Suppressor macrophage treated with lipopolysaccharide for 1 hour (primary cell): ENCODE data around the gene GJB5.

Experiments
- DNase-seq, 3 donors: peaks; one replicate each; pipeline ENCODE4 v3.0.0-alpha.2; 2020 to 2022

Gene GJB5

DNA sequence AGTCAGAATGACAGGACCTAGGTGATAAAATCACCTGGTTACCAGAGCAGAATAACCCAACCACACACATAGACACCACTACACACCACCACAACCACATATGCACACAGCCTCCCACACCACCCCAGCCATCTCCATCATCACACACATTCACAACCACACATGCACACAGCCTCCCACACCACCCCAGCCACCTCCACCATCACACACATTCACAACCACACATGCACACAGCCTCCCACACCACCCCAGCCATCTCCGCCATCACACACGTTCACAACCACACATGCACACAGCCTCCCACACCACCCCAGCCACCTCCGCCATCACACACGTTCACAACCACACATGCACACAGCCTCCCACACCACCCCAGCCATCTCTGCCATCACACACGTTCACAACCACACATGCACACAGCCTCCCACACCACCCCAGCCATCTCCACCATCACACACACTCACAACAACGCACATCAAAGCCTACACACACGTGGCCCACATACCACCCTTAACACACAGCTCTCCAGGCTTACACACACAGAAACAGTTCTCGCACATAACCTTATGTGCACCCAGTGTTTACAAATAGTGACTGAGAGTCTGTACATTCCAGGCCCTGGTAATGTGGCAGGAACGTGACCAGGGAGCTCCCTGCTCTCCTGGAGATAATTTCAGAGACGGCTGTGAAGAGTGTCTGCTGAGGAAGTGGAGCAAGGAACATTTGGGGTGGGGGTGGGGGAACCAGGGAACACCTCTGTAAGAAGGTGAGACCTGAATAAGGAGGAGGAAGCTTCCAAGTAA lies 22.9 kb downstream of the GJB5 start:
- DNase-seq = no peak

DNA sequence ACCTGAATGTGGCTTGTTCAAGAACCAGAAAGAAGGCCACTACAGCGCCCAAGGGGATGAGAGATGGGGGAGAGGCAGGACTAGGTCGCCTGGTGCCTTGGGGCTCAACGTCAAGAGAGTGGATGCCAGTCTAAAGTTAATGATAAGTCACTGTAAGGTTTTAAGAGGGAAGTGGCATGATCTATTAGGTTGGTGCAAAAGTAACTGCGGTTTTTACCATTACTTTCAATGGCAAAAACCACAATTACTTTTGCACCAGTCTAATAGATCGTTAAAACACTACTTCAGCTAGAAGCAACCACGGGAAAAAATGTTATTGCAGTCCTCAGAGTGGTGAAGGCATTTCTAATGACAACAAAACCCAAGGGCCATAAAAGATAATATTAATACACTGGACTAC lies 23.5 kb downstream of the GJB5 start:
- DNase-seq = no peak

DNA sequence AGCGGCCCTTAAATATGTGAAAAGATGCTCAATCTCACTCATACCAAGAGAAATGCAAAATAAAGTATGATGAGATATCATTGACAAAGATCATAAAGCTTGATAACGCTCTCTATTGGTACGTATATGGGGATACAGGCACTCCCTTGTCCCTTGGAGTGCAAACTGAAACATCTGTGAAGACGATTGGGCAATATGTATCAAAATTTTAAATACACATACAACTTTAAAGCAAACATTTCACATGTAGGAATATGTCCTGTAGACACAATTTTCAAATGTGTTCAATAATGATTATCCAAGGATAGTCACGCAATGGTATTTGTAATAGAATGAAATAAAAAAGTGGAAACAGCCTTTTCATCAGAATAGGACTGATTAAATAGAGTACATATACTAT lies 24.2 kb downstream of the GJB5 start:
- DNase-seq = no peak

DNA sequence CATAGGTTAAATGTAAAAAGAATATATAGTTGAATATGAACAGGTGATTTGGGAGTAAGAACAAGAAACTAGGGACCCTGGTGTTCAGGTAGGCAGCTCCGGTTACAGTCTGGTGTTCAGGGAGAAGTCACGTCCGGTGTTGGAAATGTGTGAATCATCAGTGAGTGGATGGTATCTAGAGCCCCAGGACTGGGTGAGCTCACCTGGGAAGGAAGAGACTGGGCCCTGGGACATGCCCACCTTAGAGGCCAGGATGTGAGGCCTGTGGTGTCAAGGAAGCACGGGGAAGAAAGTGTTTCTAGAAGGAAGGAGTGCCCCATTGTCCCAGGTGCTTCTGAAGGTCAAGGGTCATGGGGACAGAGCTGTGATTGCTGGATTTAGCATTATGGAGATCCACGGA lies 24.7 kb downstream of the GJB5 start:
- no peak for DNase-seq

DNA sequence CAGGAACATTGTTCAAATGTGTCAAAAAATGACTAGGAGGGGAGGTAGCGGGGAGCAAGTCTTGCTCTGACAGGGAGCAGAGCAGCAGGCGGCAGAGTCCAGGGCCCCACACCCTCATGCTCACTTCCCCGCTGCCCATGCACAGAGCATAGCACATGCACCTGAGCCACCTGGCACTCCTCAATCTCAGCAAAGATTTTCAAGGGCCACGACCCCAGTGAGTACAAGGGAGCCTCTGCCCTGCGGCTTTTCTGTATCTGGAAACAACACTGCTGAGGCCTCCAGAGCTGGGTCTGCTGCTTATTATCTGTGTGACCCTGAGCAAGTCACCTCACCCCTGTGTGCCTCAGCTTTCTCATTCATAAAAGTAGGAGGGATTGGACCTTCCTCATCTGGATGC lies 25.1 kb downstream of the GJB5 start:
- DNase-seq = no peak

DNA sequence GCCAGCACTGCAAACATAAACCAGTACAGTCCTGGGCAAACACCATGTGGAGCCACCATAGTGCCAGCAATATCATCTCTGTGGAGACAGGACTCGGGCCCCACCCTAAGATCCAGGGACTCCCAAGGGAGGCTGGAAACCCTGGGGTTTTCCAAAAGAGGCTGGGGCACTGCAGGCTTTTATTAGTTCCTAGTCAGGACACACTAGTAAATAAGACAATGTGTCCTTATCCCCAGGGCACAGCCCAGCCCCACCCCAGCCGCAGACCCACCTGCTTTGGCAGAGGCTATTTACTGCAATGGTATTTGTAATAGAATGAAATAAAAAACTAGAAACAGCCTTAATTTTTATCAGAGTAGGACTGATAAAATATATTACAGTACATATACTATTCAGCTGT lies 25.7 kb downstream of the GJB5 start:
- no peak for DNase-seq

DNA sequence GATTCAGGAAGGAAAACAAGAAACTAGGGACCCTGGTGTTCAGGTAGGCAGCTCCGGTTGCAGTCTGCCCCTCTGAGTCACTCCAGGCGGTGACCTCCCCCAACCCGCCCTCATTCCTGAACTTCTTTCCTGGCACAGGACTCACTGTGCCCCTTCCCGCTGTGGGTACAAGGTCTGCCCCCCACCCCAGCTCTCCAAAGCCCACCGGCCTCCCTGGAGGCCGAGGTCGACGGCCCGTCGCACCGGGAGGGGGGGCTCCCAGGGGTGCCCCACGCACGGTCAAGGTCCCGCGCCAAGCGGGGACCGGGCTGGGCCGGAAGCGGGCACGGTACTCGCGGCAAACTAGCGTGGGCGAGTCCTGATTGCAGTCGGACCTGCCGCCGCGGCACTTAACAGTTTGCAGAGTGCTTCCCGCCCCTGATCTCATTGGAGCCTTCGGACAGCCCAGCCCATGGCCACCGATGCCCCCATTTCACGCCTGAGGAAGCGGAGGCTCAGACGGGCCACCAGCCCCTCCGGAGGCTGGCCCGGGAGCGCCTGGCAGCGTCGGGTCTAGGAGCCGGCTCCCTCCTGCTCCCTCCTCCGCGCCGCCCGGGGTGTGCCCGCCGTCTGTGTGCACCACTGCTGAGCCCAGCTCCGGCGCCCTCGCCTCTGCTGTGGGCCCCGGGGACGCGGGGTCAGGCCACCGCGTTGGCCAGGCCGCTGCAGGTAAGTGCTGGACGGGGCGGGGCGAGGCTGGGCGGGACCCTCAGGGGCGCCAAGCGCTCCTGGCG lies 26.4 kb downstream of the GJB5 start, which contains the start of gene GJB3:
Gene GJB3, plus strand, starts transcription at position 144 of the 773 bp plus-strand sequence. CDS start 3,549 bp downstream, outside the sequence.
- DNase-seq = no peak

DNA sequence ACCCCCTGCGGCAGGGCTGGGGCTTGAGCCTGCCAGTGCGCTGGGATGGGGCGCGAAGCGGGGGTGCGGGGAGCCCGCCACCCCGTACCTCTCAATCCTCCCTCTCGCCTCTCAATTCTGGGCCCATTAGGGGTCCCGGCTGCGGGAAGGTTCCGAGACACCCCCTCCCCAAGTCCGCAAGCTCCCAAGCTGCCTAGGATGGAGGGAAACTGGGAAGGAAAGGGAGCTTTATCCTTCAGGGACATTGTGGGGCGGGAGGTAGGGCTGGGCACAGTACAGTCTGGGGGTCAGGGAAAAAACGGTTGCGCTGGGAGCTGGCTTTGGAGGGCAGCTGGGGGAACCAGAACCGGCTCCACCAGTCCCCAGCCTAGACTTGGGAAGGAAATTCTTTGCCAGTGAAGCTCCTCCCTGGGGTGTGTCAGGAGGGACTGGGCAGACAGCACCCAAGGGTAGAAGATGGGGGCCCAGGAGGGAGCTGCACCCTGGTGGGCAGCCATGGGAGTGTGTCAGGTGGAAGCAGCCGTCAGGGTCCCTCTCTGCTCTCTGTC lies 27.1 kb downstream of the GJB5 start:
- no peak for DNase-seq

DNA sequence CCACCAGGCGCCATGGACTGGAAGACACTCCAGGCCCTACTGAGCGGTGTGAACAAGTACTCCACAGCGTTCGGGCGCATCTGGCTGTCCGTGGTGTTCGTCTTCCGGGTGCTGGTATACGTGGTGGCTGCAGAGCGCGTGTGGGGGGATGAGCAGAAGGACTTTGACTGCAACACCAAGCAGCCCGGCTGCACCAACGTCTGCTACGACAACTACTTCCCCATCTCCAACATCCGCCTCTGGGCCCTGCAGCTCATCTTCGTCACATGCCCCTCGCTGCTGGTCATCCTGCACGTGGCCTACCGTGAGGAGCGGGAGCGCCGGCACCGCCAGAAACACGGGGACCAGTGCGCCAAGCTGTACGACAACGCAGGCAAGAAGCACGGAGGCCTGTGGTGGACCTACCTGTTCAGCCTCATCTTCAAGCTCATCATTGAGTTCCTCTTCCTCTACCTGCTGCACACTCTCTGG lies 29.9 kb downstream of the GJB5 start:
- no peak for DNase-seq

DNA sequence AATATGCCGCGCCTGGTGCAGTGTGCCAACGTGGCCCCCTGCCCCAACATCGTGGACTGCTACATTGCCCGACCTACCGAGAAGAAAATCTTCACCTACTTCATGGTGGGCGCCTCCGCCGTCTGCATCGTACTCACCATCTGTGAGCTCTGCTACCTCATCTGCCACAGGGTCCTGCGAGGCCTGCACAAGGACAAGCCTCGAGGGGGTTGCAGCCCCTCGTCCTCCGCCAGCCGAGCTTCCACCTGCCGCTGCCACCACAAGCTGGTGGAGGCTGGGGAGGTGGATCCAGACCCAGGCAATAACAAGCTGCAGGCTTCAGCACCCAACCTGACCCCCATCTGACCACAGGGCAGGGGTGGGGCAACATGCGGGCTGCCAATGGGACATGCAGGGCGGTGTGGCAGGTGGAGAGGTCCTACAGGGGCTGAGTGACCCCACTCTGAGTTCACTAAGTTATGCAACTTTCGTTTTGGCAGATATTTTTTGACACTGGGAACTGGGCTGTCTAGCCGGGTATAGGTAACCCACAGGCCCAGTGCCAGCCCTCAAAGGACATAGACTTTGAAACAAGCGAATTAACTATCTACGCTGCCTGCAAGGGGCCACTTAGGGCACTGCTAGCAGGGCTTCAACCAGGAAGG lies 30.5 kb downstream of the GJB5 start:
- no peak for DNase-seq

DNA sequence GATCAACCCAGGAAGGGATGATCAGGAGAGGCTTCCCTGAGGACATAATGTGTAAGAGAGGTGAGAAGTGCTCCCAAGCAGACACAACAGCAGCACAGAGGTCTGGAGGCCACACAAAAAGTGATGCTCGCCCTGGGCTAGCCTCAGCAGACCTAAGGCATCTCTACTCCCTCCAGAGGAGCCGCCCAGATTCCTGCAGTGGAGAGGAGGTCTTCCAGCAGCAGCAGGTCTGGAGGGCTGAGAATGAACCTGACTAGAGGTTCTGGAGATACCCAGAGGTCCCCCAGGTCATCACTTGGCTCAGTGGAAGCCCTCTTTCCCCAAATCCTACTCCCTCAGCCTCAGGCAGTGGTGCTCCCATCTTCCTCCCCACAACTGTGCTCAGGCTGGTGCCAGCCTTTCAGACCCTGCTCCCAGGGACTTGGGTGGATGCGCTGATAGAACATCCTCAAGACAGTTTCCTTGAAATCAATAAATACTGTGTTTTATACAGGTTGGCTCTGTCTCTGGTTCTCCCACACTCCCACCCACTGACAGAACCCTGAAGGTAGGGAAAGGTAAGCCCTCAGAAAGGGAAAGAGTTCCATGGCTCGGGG lies 31.1 kb downstream of the GJB5 start:
- no peak for DNase-seq

DNA sequence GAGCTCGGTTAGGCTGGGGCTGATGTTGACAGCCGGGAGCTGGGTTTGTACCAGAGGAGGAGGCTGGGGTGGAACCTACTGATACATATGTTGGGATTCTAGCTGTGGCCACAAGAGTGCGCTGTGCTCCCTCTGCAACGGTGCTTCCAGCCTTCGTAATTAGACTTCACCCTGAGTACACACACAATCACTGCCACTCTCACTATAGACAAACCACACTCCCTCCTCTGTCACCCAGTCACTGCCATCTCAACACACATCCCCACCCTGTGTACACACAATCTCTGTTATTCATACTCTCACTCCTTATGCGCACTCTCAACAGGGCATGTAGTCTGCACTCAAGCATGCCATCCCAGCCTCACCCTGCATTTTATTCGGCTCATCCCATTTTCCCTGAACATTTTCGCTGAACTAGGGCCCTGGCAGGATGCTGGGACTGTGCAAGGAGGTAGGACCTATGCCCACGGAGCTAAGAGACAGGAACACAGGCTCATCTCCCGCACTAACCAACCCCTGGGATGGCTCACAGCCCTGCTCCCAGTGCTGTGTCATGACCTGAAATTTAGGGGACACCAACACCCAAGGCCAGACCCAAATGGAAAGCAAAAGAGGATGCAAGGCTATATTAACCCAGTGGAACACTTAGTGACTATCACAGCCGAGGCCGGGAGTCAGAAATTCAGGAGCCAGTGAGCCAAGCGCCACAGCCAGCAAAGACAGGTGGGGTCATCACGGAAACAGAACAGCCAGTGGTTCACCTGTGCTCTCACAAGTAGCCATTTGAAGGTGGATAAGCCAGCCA lies 31.9 kb downstream of the GJB5 start:
- DNase-seq = peak; percentile 67 to 79 (median 73)

DNA sequence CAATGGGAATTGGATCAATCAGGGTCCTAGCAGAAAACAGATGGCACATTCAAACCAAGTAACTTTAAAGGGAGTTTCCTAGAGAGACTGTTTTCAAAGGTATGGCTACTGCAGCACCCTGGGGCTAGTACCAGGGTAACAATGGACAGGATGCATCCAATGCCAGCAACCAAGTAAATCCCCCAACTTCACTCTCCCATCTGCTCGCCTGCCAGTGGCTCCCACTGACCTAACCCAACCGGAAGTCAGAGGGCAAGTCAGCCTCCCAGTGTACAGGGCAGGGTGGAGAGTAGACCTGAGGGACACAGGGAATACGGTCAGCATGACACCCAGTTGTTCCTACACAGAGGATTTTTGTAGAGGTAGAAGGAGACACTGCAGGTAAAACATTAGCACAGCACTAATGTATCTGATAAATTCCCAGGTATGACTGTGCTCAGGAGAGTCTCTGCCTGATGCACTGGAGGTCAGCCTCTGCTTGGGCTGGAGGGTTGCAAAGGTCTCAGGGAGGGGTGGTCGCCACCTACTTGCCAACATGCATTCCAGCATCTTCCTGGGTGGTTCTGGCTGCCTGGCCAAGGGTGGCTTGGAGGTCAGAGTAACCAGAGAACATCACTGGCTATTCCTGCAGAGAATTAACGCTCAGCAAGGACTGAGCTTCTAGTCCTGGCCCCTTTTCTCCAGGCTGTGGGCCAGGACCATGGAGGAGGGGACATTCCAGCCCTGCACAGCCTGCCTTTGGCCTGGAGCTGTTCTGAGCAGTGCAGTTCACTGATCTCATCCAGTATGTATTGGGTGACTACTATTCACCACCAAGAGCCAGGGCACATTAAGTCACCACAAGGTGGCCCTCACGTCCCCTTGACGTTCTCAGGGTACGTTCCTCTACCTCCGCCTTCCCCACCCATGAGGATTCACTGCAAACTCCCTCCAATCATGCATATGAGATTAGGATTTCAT lies 32.9 kb downstream of the GJB5 start:
- peak in 1 of 3 donors; percentile 9 for DNase-seq

DNA sequence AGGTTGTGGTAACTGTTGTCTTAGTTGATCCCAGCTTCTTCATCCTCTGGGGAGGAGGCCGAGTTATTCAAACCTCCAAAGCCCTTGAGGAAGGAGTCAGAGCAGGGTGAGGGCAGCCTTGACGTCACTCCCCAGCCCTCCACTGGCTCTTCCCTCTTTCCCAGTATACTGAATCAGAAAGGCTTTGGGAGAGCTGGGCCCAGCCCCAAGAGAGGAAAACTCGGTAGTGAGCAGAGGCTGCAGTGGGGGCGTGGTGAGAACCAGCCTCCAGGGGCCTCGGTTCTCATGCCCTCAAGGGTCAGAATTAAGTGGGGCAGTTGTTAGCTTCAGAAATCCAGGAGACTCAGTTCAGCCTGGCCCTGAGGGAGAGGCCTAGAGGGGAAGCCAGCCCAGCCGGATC lies 36.1 kb downstream of the GJB5 start:
- DNase-seq = no peak

DNA sequence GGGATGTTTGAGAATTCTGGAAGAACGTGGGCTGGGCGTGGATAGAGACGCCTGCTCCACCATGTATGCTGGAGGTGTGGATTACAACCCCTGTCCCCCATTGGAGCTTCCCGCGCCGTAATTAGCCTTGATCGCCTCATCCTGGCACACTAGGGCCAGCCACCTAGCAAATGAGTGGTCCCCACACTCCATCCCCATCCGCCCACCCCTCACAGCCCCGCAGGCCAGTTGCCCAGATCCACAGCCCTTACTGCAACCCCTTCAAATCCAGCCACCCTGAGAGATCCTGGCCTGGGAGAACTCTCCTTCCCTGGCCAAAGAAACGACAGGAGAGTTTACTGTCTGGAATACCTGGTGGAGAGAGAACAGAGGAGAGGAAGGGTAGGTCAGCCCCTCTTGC lies 37.6 kb downstream of the GJB5 start:
- DNase-seq = no peak

DNA sequence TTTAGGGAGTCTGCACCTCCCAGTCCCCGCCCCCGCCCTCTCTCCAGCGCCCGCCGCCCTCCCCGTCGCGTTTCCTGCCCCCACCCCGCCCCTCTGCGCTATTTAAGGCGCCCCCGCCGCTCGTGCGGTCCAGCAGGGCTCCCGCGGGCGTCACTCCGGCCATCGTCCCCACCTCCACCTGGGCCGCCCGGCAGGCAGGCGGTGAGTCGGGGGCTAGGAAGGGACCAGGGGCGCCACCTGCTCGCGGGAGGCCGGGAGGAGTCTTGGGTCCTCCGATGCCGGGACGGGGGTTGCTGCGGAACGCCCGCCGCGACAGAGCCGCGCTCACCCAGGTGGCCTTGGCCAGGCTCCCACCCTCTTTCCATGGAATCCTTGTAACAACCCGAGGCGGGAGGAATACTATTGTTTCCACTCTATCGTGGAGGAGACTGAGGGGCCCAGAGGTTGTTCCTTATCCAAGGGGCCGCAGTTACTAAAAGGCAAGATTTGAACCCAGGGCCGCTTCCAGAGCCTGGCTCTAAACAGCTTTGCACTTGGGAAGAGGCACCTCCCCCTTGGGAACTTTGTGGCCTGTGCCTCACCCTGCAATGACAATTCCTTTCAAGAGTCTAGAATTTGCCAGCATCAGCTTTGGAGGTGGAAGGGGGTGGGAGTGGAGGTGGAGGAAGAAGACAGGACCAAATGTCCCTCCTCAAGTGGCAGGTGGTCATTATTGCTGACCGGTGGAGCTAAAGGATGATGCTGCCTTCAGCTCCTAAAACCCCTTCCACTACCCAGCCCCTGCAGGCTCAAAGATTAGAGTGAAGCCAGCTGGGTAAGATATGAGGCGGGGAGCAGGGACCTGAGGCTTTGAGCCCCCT lies 38.3 kb downstream of the GJB5 start, which contains the start of gene GJA4:
Gene GJA4, plus strand, starts transcription at position 132 of the 860 bp plus-strand sequence. CDS start 1,215 bp downstream, outside the sequence.
- no peak for DNase-seq

DNA sequence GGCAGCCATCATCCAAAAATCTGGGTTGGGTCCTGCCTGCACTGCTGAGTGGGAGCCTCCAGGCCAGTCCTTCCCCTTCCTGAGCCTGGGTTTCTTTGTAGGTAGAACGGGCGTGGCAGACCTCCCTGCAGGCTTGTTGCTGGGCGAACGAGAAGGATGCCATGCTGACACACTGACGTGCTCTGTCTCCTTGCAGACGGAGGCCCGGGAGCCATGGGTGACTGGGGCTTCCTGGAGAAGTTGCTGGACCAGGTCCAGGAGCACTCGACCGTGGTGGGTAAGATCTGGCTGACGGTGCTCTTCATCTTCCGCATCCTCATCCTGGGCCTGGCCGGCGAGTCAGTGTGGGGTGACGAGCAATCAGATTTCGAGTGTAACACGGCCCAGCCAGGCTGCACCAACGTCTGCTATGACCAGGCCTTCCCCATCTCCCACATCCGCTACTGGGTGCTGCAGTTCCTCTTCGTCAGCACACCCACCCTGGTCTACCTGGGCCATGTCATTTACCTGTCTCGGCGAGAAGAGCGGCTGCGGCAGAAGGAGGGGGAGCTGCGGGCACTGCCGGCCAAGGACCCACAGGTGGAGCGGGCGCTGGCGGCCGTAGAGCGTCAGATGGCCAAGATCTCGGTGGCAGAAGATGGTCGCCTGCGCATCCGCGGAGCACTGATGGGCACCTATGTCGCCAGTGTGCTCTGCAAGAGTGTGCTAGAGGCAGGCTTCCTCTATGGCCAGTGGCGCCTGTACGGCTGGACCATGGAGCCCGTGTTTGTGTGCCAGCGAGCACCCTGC lies 39.3 kb downstream of the GJB5 start:
- no peak for DNase-seq

DNA sequence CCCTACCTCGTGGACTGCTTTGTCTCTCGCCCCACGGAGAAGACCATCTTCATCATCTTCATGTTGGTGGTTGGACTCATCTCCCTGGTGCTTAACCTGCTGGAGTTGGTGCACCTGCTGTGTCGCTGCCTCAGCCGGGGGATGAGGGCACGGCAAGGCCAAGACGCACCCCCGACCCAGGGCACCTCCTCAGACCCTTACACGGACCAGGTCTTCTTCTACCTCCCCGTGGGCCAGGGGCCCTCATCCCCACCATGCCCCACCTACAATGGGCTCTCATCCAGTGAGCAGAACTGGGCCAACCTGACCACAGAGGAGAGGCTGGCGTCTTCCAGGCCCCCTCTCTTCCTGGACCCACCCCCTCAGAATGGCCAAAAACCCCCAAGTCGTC lies 39.9 kb downstream of the GJB5 start:
- DNase-seq = no peak

DNA sequence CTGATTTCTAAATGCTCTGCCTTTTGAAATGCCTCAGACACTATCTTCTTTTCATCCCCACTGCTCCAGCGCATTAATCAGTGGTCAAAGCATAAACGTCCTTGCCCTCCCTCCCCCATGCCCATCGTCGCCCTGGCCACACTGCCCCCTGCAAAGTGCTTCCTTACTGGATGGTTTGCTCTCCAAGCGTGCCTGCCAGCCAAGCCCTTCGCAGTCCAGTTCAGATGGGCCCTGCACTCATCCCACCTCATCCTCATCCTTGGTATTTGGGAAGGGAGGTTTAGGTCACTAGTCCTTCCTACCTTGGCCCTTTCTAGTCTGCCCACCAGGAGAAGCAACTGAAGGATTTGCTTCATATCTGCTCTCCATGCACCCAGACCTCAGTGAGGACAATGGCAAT lies 41.1 kb downstream of the GJB5 start:
- DNase-seq = no peak
